Measurements from ENCODE around the gene MGAT4A. TPM values are rescaled to one million over a fixed set of nuclear protein-coding genes. Genes with fewer than 3 reads are reported as not detected.

MGAT4A gene
- polyA plus RNA-seq, 4 donors: 16.0 to 42.6 (median 29.3) TPM

- no peak for DNase-seq (ENCODE audit: low read depth in 4 of 4, low spot score in 3 of 4)
These were observed 26.2 kb downstream of the MGAT4A start for GRCh38 chr2:98704499-98705332.

- DNase-seq (ENCODE audit: low read depth in 4 of 4, low spot score in 3 of 4): no peak
These were observed 27.2 kb downstream of the MGAT4A start for GRCh38 chr2:98703738-98704137.

- DNase-seq (ENCODE audit: low read depth in 4 of 4, low spot score in 3 of 4): peak in 3 of 4 donors; percentile 27 to 62 (median 60)
These were observed 27.9 kb downstream of the MGAT4A start for GRCh38 chr2:98702858-98703620.

GRCh38 chr2:98702127-98702802 lies 28.7 kb downstream of the MGAT4A start:
- peak in 1 of 4 donors; percentile 15 for DNase-seq (ENCODE audit: low read depth in 4 of 4, low spot score in 3 of 4)

DNA sequence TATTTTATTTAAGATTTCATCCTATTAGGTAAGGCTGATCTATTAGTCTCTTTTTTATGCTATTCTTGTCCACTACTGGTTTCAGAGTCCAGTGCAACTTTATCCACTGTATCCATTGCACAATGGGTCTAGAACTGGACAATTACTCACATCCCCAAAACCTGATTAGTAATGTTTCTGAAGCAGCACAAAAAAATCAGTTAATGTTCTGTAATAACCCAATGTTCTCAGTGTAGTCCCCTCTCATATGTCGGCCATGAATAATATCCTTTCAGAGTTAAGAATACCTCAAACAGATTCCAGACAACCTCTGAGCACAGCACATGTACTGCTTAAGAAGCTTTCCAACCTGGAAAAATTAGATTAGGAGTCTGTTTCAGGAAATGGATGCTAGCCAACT lies 29.7 kb downstream of the MGAT4A start:
- DNase-seq (ENCODE audit: low read depth in 4 of 4, low spot score in 3 of 4): no peak

- DNase-seq (ENCODE audit: low read depth in 4 of 4, low spot score in 3 of 4): no peak
These were observed 32.0 kb downstream of the MGAT4A start for GRCh38 chr2:98698896-98699295.

DNA sequence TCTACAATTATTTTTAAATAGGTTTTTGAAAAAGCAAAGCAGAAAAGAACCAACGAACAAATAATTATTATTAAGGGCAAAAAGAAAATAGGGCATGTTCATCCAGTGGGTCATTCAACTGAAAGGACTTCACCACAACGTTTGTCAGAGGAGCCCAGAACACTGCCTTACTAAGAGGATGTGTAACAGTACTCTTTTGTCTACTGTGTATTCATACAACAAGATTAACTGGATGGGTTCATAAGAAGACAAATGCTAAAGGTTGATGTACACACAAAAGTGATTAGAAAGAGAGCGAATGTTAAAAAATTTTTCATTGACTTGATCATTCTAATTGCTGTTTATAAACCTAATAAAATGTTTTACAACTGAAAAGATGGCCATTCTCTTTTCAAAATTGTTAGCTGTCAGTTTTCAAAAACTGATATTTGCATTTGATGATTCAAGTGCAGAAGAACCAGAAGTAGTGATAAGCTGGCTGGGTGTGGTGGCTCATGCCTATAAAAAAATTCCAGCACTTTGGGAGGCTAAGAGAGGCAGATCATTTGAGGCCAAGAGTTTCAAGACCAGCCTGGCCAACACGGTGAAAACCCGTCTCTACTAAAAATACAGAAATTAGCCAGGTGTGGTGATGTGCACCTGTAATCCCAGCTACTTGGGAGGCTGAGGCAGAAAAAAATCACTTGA lies 33.1 kb downstream of the MGAT4A start:
- no peak for DNase-seq (ENCODE audit: low read depth in 4 of 4, low spot score in 3 of 4)

- DNase-seq (ENCODE audit: low read depth in 4 of 4, low spot score in 3 of 4): no peak
These were observed 34.7 kb downstream of the MGAT4A start for GRCh38 chr2:98696200-98696599.

- no peak for DNase-seq (ENCODE audit: low read depth in 4 of 4, low spot score in 3 of 4)
These were observed 35.7 kb downstream of the MGAT4A start for GRCh38 chr2:98695255-98695654.

- DNase-seq (ENCODE audit: low read depth in 4 of 4, low spot score in 3 of 4): no peak
These were observed 37.5 kb downstream of the MGAT4A start for GRCh38 chr2:98693477-98693876.

DNA sequence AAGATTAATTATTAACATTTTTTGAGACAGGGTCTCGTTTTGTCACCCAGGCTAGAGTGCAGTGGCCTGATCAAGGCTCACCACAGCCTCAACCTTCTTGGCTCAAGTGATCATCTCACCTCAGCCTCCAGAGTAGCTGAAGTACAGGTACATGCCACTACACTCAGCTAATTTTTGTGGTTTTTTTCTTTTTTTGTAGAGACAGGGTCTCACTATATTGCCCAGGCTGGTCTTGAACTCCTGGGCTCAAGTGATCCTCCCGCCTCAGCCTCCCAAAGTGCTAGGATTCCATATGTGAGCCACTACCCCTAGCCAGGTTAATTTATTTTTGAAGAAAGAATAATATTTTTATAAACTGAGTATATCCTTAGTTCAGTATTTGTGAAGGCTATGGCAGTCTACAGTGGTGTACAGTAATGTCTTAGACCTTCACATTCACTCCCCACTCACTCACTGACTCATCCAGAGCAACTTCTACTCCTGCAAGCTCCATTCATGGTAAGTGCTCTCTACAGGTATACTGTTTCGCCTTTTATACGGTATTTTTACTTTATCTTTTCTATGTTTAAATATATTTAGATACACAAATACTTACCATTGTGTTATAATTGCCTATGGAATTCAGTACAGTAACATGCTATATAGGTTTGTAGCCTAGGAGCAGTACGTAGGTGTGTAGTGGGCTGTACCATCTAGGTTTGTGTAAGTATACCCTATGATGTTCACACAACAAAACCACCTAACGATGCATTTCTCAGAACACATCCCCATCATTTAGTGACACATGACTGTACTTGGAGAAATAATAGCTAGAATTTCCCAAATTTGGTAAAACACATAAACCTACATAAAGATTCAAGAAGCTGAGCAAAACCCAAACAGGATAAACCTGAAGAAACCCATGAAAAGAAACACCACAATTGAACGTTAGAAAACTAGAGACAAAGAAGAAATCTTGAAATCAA lies 38.6 kb downstream of the MGAT4A start:
- no peak for DNase-seq (ENCODE audit: low read depth in 4 of 4, low spot score in 3 of 4)

- DNase-seq (ENCODE audit: low read depth in 4 of 4, low spot score in 3 of 4): no peak
These were observed 39.6 kb downstream of the MGAT4A start for GRCh38 chr2:98691303-98691702.

DNA sequence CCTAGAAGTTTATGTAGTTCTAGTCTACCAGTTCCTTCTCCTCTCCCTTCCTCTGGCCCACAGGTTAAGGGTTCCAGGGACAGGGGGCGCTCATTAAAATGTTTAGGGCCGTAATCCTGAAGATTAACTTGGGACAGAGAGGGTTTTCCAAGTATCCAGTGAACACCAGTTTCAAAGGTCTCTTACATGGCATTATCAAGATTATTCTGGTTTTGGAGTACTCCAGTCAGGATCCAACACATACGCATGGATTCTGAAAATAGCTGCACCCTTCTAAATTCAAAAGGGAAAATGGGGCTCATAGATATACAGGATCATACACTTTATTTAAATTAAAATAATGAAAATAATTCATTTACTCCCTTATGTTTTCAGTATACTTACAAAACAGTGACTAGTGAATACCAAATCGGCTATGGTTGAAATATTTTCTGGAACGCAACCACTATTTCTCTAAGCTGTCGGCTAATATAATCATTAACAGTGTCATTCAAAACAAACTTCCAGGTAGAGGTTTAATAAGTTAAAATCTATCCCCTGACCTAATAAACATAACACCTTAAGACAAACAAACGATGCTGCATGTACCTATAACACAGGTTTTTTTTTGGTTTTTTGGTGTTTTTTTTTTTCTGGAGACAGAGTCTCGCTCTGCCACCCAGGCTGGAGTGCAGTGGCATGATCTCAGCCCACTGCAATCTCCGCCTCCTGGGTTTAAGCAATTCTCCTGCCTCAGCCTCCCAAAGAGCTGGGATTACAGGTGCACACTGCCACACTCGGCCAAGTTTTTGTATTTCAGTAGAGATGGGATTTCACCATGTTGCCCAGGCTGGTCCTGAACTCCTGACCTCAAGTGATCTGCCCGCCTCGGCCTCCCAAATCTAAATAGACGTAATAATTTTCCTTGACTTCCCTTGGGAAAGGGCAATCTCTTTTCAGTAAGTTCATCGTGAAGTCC lies 44.7 kb downstream of the MGAT4A start:
- DNase-seq (ENCODE audit: low read depth in 4 of 4, low spot score in 3 of 4): peak in 1 of 4 donors; percentile 22

GRCh38 chr2:98683728-98684127 lies 47.2 kb downstream of the MGAT4A start:
- no peak for DNase-seq (ENCODE audit: low read depth in 4 of 4, low spot score in 3 of 4)

DNA sequence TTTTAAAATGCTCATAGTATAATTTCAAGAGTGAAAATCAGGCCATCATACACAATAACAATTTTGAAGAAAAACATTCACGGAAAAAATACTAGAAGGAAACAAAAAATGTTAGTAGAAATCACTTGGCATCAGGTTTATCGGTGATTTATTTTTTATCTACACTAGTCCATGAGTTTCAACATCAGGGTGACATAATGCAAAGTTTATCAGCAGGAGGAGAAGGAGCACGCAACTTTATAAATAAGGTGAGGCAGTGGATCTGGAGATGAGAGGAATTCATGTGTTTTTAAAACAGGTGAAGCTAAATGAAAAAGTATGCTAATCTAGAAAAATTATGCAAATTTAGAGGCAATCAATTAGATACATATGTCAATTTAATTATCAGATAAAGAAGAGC lies 54.2 kb downstream of the MGAT4A start:
- DNase-seq (ENCODE audit: low read depth in 4 of 4, low spot score in 3 of 4): no peak

DNA sequence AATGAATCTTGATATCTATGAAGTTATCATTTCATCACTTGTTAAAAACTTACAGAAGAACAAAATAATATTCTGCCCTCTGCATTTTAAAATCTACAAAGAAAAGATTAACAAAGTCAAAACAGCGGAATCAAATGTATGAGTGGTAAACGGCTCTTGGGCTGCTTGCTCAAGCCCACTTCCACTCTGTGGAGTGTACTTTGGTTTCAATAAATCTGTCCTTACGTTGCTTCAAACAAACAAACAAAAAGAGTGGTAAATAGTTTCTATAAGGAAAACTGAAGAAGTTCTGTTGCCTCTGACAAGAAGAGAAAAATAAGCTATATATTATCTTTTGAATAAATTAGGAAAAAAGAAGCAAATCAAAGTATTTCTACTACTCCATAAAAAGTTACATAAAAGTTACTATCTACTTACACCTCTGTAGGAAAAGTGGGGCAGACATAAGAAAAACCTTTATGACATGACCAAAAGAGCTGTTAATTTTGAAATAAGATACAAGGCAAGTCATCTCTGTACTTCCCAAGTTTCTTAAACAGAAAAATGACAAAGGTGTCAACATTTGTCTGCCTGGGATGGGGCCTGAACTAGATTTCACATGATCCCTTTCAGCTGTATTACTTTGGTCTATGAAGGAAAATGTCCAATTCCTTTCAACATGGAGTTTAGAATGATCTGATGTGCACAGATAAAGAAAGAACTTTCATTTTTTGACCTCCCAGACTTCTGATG lies 56.5 kb downstream of the MGAT4A start:
- no peak for DNase-seq (ENCODE audit: low read depth in 4 of 4, low spot score in 3 of 4)

GRCh38 chr2:98669675-98670074 lies 61.3 kb downstream of the MGAT4A start:
- DNase-seq (ENCODE audit: low read depth in 4 of 4, low spot score in 3 of 4): no peak

DNA sequence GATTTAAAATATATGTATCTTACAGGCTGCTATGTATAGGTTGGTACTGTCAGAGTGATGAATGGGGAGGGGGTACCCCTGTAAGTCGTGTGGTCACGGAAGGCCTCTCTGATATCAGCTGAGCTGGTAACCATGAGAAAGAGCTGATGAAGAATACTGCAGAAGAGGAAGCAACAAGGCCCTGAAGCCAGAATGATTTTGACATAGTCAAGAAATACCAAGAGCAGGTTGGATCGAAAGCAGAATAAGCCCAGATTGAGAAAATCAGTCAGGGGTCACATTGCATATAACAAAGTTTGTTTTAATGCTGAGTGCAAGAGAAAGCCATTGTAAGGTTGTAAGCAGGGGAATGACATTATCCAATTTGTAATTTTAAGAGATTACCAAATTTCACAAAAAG lies 65.3 kb downstream of the MGAT4A start:
- DNase-seq (ENCODE audit: low read depth in 4 of 4, low spot score in 3 of 4): no peak

All from left renal pelvis (tissue), 4 donors.